GM19467 (cell line): ENCODE results near the gene SSRP1.
"Not testable (repeated sequence)": the region's sequence is repeated elsewhere in the genome, so short reads cannot be mapped to it uniquely, and the experiment has no call there.

ENCODE experiments used
- ATAC-seq: cut with Tn5 transposase; IDR thresholded peaks from one replicate; pipeline ENCODE4 v1.9.1; 2021; ENCODE audit warnings: mild to moderate bottlenecking, moderate library complexity; ENCODE audit not compliant: unreplicated experiment

Gene SSRP1

GRCh38 chr11:57335343-57336110, at the start of gene SSRP1:
TSS of gene SSRP1 (minus strand) at chr11:57335892. CDS start at chr11:57335121, 771 bp downstream.
- ATAC-seq, result peak; percentile 100

DNA sequence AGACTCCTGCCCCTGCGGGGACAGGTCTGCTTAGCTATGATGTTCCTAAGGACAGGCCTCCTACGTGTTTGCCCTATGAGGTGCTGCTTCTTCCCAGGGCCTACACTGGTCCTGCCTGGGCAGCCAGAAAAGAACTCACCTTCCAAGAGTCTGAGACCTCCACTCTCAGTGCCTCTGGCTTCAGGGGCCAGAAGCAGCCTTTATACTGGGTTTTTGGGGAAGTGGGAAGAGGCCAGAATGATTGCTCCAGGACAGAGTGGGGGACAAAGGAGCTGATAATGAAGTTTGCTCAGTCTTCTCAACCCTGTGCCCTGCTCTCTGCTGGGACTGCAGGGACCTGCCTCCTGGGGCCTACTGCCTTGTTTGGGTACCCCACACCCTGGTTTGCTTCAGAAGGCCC, 45.3 kb upstream of the SSRP1 start, which contains the start of gene PRG3:
PRG3 (minus strand) TSS at position 176 of the 400 bp plus-strand sequence. CDS start 442 bp downstream, outside the sequence.
- no peak for ATAC-seq

DNA sequence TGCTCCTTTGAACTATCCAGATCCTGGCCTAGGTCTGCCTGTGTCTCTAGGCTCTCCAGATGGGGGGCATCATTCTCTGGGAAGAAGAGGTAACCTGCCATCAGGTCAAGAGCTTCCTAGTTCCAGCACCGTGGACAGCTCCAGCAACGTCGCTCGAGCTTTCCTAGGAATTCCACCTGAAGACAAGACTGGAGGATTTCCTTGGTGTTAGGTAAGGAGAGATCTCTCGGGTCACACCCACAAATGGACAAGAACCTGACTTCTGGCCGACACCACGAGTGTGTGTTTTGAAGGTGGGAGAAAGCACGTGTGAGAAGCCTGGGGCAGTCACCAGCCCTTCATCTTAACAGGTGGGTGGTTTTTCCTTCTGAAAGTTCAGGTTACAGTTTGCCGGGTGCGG, 44.0 kb upstream of the SSRP1 start:
- no peak for ATAC-seq

DNA sequence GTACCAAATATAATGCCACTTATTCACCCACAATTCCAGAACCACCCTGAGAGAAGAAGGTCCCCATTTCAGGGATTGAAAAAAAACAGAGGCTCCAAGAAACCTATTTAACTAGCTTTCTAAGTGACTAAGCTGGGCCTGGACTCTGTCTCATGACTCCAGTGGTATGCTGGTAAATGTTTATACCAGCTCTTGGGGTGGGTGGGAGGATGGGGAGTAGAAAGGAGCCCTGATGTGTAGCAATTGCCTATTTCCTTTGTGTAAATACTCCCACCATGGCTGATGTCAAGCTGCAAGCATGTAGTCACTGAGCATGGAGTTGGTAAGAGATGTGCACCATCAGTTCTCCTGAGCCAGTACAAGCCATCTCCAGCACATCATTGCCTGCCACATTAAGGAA, 42.5 kb upstream of the SSRP1 start:
- no peak for ATAC-seq

- no peak for ATAC-seq
Observed at GRCh38 chr11:57377107-57377506, 41.4 kb upstream of the SSRP1 start.

DNA sequence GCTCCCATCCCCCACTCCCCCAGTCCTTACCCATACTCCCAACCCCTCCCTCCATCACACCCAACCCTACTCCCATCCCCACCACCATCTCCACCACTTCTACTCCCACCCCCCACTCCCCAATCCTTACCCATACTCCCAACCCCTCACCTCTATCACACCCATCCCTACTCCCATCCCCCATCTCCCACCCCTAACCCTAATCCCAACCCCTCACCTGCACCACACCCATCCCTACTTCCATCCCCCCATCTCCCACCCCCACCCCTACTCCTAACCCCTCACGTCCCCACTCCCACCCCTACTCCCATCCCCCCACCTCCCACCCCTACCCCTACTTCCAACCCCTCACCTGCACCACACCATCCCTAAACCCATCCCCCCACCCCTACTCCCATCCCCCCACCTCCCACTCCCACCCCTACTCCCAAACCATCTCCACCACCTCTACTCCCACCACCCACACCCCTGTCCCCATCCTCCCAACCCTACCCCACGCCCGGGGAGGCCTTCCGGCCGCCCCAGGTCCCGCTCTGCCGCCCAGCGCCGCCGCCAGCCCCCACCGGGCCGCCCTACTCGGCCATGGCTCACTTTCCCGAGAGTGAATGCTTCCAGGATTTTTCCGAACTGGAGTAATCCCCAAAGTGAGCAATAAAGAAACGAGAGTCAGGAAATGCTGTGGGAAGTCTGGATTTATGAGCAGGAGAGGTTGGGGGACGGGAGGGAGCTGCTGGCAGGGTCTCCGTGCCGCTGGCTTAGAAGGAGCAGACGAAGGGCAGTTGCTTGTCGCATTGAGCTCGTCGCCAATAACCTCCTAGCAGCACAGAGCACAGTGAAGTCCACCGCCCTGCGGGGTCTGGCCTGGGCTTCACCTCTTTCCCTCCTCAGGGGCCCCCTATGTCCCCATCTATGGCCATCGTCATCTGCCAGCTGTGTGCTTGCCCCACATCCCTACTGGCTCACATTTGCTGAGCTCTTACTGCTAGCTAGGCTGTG, 40.7 kb upstream of the SSRP1 start:
- ATAC-seq, result no peak

DNA sequence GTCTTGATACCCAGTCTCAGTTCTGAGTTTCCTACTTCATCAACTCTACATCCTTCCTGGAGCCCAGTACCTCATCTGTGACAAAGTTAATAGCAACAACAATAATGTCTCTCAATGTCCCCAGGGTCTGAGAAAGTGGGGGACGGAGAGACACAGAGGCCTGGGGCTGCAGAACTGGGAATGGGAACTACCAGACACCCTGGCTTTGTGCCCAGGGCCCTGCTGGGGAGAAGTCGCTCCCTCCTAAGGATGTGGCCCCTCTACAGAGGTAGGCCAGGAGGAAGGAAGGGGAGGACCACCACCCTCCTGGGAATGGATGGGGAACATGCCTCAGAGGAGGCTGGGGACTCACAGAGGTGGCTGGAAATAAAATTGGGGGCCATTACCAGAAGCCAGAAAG, 39.8 kb upstream of the SSRP1 start:
- no peak for ATAC-seq

GRCh38 chr11:57374966-57375365, 39.3 kb upstream of the SSRP1 start:
- ATAC-seq, result no peak

DNA sequence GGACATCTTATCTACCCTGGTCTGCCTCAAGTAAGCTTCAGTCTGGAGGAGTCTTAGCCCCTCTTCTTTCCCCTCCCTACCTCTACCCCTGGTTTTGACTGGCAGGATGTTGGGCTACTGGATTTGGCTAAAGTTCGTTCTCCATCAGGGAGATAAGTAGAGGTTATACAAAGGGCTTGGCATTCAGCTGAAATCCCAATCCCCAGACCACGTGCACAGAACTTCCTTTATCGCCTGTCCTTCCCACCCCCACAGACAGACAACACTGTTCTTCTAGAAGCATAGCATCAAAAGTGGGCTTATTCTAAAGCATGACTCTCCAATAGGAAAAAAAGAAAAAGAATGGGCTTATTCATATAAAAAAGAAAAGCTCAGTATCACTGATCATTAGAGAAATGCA, 37.5 kb upstream of the SSRP1 start:
- no peak for ATAC-seq

DNA sequence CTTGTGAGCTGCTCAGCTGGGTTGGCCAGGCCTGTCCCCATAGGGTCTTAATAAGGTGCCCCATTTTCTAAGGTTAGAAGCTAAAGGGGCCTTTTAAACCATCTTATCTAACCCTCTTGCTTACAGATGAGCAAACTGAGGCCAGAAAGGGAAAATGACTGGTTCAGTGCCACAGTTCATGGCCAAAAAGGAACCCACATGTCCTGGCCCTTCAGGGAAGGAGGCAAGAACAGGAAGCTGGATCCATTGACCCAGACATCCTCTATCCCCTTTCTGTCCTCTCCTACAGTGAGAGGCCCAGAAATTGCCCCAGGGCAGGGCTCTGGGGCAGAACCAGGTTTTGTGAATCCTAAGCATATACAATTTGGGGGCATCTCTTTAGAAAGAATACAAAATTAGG, 35.2 kb upstream of the SSRP1 start:
- no peak for ATAC-seq

- ATAC-seq, result no peak
Observed at GRCh38 chr11:57370251-57370650, 34.6 kb upstream of the SSRP1 start.

- ATAC-seq, result no peak
Observed at GRCh38 chr11:57368845-57369232, 33.1 kb upstream of the SSRP1 start.

DNA sequence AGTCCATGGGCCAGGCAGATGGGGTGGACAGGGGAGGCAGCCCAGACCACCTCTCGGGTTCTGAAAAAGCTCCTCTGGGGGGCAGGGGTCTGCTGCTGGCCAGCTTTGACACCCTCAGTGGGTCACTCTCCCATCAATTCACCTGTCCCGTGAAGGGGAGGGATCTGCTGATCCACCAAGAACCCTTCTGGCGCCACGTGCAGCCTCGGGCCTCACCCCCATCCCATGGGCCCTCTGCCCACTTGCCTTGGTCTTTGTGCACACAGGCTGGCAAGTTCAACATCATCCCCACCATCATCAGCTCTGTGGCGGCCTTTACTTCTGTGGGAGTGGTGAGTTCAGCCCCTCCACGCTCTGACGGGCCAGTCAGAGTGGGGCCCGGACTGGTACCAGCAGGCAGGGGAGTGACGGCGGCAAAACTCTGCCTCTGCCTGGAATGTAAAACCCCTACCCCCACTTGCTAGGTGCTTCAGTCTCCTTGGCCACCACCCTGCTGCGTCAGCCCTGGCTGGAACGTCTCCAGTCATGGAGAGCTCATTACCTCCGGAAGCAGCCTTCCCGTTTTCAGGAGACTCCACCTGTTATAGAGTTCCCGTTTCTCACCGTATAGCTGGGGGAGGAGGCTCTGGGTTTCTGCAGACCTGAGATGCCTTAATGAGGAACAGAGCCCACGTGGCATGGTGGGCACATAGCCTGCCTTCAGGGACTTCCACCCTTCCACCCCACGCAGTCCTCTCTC, 32.6 kb upstream of the SSRP1 start:
- ATAC-seq, result no peak

DNA sequence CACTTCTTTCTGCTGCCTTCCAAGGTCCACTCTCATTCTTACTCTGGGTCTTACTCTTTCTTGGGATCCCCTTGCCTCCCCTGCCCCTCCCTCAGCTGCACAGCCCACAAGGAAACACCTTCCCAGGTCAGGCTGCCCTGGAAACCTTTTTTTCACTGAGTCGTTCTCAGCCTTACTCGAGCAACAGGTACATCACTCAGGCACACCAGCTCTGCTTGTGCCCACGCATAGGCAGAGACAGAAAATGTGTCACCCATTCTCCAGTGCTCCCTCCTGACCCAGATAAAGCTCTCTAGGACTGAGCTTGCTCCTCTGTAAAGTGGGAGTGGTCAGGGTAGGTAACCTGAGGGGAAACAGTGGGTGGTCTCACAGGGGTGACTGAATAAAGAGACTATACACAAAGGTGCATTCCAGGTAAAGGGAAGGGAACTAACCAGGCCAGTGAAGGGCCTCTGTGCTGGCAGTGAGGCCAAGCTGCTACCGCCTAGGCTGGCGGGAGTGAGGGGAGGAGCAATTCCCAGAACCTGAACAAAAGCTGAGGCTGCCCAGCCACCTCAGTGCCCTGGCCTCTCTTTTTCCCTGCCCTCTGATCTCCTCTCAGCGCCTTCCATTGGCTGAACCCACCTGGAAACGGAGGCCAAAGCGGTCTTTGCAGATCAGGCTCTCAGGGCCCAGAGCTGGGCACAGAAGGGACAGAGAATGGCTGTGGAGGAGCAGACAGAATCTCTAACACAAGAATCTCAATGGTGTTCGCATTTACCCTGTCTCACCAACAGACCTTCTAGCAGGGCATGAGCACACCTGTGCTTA, 29.4 kb upstream of the SSRP1 start:
- ATAC-seq, result no peak

DNA sequence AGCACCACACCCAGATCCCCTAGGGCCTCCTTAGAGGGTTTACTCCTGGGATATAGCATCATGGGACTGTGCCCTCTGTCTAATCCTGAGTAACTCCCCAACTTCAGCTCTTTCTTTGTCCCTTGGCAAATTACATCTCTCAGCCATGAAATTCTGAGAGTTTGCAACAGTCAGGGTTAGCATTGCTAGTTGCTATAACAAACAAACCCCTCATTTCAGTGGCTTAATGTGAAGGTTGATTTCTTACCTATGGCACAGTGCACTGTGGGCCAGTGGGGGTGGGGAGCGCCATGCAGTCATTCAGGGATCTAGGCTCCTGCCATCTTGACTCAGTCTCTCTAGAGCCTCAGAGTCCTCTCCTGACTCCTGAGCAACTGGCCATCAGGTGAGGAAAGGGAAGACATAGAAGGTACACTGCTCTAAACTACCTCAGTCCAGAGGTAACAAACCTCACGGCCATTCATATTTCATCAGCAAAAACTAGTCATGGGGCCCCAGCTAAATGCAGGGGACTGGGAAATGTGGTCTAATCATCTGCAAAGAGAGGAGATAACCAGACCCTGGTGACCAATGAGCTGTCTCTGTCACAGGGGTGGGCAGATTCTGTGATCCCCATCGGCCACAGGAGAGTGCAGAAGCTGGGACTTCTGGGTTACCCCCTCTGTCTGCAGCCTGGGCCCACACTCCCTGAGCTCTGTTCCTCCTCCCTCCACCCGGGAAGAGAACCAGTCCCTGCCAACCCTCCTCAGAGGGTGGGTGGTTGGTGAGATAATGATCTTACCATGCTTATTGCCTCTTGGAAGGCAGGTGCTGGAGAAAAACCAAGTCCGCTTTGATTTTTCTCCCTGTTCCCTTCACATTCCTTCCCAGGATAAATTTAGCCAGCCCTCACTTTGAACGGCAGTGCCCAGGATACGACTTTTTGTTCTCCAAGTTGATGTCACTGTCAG, 27.7 kb upstream of the SSRP1 start:
- no peak for ATAC-seq

DNA sequence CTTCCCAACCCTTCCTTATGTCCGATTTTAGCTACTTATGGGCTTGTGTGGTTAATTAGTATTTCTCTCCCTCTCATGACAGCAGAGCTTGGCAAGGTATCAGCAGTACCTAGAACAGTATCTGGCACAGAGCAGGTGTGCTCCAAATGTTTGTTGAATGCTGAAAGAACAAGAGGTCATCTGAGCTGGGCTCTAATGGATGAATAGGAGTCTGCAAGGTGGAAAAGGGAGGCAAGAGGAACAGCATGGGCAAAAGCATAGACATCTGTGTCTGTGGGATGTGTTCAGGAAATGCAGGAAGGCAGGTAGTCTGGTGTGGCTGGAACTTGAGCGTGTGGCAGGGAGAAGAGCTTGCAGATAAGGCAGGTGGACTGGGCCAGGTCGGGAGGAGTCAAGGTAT, 26.2 kb upstream of the SSRP1 start:
- ATAC-seq, result no peak

- ATAC-seq, result not testable (repeated sequence)
Observed at GRCh38 chr11:57361420-57361819, 25.7 kb upstream of the SSRP1 start.

DNA sequence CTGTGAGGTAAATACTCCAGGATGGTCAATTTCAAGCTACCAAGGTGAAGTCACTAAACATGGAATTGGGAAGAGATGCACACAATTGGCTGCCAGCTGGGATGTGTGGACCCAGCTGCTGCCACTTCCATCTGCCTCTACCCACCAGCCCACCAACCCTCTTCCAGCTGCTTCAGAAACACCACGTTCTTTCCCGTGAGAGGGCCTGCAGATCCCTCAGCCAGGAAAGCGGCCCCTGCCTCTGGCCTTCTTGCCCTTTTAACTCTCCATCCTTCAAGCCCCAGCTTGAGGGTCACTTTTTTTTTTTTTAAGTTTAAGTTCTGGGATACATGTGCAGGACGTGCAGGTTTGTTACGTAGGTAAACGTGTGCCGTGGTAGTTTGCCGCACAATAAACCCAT, 25.3 kb upstream of the SSRP1 start:
- ATAC-seq, result no peak
